Tibial nerve (tissue), 4 donors: ENCODE results near the gene FAM168B. TPM values are rescaled to one million over a fixed set of nuclear protein-coding genes. Genes with fewer than 3 reads are reported as not detected.

Experiments used
- DNase-seq, 2 donors: peaks; one replicate each; pipeline ENCODE4 v3.0.0-alpha.2; 2019; ENCODE audit warnings: low spot score in 2 of 2
- H3K27ac ChIP-seq, 4 donors: fragments of 200-600 bp; sonication (generic) in 3 of 4; one replicate each; pipeline ENCODE4 v1.5.1; 2017 to 2019; ENCODE audit warnings: mild to moderate bottlenecking in 1 of 4
- H3K27me3 ChIP-seq, 2 donors: fragments of 200-600 bp; sonication (generic) in 1 of 2; one replicate each; pipeline versions ENCODE4 v1.5.1 to v1.6.0; 2017 to 2019
- H3K36me3 ChIP-seq, 3 donors: fragments of 200-600 bp; sonication (generic); one replicate each; pipeline ENCODE4 v1.5.1; 2018 to 2019
- H3K4me1 ChIP-seq, 4 donors: fragments of 200-600 bp; sonication (generic) in 3 of 4; one replicate each; pipeline ENCODE4 v1.5.1; 2017 to 2019
- H3K4me3 ChIP-seq, 4 donors: fragments of 200-600 bp; sonication (generic) in 3 of 4; one replicate each; pipeline ENCODE4 v1.5.1; 2017 to 2019; ENCODE audit warnings: mild to moderate bottlenecking in 1 of 4, moderate library complexity in 1 of 4
- H3K9me3 ChIP-seq, 4 donors: fragments of 200-600 bp; sonication (generic) in 3 of 4; one replicate each; pipeline ENCODE4 v1.5.1; 2017 to 2019
- CTCF ChIP-seq, 5 experiments: fragments of 200-600 bp in 3 of 5; fragments of 450-650 bp in 2 of 5; sonication (generic) in 3 of 5; IDR thresholded peaks; one replicate each; pipeline ENCODE4 v1.5.1; 2016 to 2019; ENCODE audit warnings: antibody characterized with exemption in 5 of 5, mild to moderate bottlenecking in 3 of 5, moderate library complexity in 2 of 5
- EP300 ChIP-seq, 2 donors: sonication (generic); formaldehyde crosslinking; IDR thresholded peaks; one replicate each; pipeline ENCODE4 v1.6.1; 2017; ENCODE audit warnings: antibody characterized with exemption in 2 of 2, mild to moderate bottlenecking in 1 of 2
- POLR2A ChIP-seq, 2 donors: fragments of 450-650 bp; IDR thresholded peaks; one replicate each; pipeline ENCODE4 v1.6.1; 2017; ENCODE audit warnings: antibody characterized with exemption in 2 of 2, mild to moderate bottlenecking in 2 of 2, moderate library complexity in 2 of 2
- WGBS, 2 donors: methylation state at CpG; one replicate each; pipeline ENCODE4 v1.1.5; 2018; 5-methylcytosine and 5-hydroxymethylcytosine counted together
- total RNA-seq, 4 donors: library from RNA; depleted of rRNA; stranded (reverse); fragments of >200 nt; gene quantifications; one replicate each; pipeline ENCODE4 v1.1.0, GENCODE V29; 2016

The FAM168B gene
- total RNA-seq, 4 donors from 2014 or later: 96.0 to 115 (median 107) TPM

GRCh38 chr2:131113566-131114227 is 20.4 kb upstream of the FAM168B start:
- no peaks in the 10 kb centered on the region for H3K27me3 ChIP-seq
- H3K36me3 ChIP-seq: peaks cover 0 to 8% (median 0%) of the 10 kb centered on the region in 3 donors
- H3K4me3 ChIP-seq: no peak overlapping the region
- no peak for TF ChIP-seq CTCF (IDR thresholded peaks at IDR 0.05)
- TF ChIP-seq EP300 (IDR thresholded peaks at IDR 0.05): no peak
- TF ChIP-seq POLR2A (IDR thresholded peaks at IDR 0.05): no peak
- H3K27ac ChIP-seq: peak overlapping the region in 1 of 4 donors; percentile 63
- peaks cover 0 to 32% (median 15%) of the 10 kb centered on the region in 4 donors for H3K4me1 ChIP-seq
- DNase-seq: no peak
- no peaks in the 10 kb centered on the region for H3K9me3 ChIP-seq
- 78 to 85% methylated on average over 7 of the region's 7 CpGs for WGBS, 2 donors

GRCh38 chr2:131112529-131112928 is 19.3 kb upstream of the FAM168B start:
- Histone ChIP-seq H3K27me3 (no peaks in the 10 kb centered on the region), H3K9me3 (no peaks in the 10 kb centered on the region), H3K4me3 (no peak overlapping the region), H3K4me1 (peaks cover 0 to 43% (median 16%) of the 10 kb centered on the region in 4 donors), H3K27ac (peak overlapping the region in 2 of 4 donors; percentile 31 to 63), H3K36me3 (peaks cover 0 to 8% (median 0%) of the 10 kb centered on the region in 3 donors)
- WGBS, 2 donors: 41 to 51% methylated on average over 2 of the region's 2 CpGs
- no peak for DNase-seq
- no peak for TF ChIP-seq CTCF (IDR thresholded peaks at IDR 0.05)

GRCh38 chr2:131105950-131106801 is 12.9 kb upstream of the FAM168B start:
- H3K9me3 ChIP-seq: no peaks in the 10 kb centered on the region
- peaks cover 0 to 38% (median 18%) of the 10 kb centered on the region in 4 donors for H3K4me1 ChIP-seq
- no peaks in the 10 kb centered on the region for H3K27me3 ChIP-seq
- 0 to 1% methylated on average over 19 of the region's 19 CpGs for whole genome bisulfite sequencing, 2 donors
- DNase-seq: peak in 1 of 2 donors; percentile 41
- peak overlapping the region; percentile 76 to 96 (median 84) for H3K4me3 ChIP-seq
- peak in 1 of 2 donors; percentile 47 for TF ChIP-seq EP300 (IDR thresholded peaks at IDR 0.05)
- TF ChIP-seq CTCF (IDR thresholded peaks at IDR 0.05): no peak
- H3K36me3 ChIP-seq: no peaks in the 10 kb centered on the region
- H3K27ac ChIP-seq: peak overlapping the region; percentile 85 to 99 (median 94)

- Histone ChIP-seq H3K9me3 (no peaks in the 10 kb centered on the region), H3K4me1 (peaks cover 0 to 38% (median 18%) of the 10 kb centered on the region in 4 donors), H3K27me3 (no peaks in the 10 kb centered on the region), H3K4me3 (peak within 1 kb of the TSS; percentile 76 to 96 (median 84)), H3K27ac (peak within 1 kb of the TSS; percentile 85 to 99 (median 94)), H3K36me3 (no peaks in the 10 kb centered on the region)
- peak in 4 of 5 experiments; percentile 8 to 34 (median 20) for TF ChIP-seq CTCF (IDR thresholded peaks at IDR 0.05)
- peak; percentile 76 to 90 for TF ChIP-seq POLR2A (IDR thresholded peaks at IDR 0.05)
- peak; percentile 70 to 95 for TF ChIP-seq EP300 (IDR thresholded peaks at IDR 0.05)
- peak; percentile 80 to 84 for DNase-seq
- 1% methylated on average over 53 to 66 of the region's 66 CpGs for WGBS, 2 donors
These were observed 12.1 kb upstream of the FAM168B start, which contains the start of gene PLEKHB2 for GRCh38 chr2:131105156-131105949. Gene PLEKHB2 (plus strand): TSS chr2:131105336. CDS start chr2:131120942, 15,606 bp downstream.
